ENCODE data around the gene LHX2. TPM values are rescaled to one million over a fixed set of nuclear protein-coding genes. Genes with fewer than 3 reads are reported as not detected.

LHX2 gene
- total and polyA plus RNA-seq, 2 of the 13 experiments (the other 11 are each of a cell fraction or from before 2014, with no cell fraction given), result not detected

GRCh38 chr9:124006448-124007361 is 4.9 kb upstream of the LHX2 start:
- TF ChIP-seq EZH2 (conservative IDR thresholded peaks at IDR 0.05; ENCODE audit: low read depth, low read length), result no peak
- TF ChIP-seq ZNF446 (CRISPR knock-in tag; IDR thresholded peaks at IDR 0.05), result no peak
- TF ChIP-seq ATAD3A (CRISPR knock-in tag; IDR thresholded peaks at IDR 0.05), result no peak
- no peak for TF ChIP-seq ZNF567 (CRISPR knock-in tag; IDR thresholded peaks at IDR 0.05; ENCODE audit: borderline replicate concordance)
- TF ChIP-seq ZNF749 (CRISPR knock-in tag; IDR thresholded peaks at IDR 0.05; ENCODE audit: borderline replicate concordance), result no peak
- no peak for TF ChIP-seq ZNF550 (CRISPR knock-in tag; IDR thresholded peaks at IDR 0.05; ENCODE audit: borderline replicate concordance)
- no peak for TF ChIP-seq TFDP1 (CRISPR knock-in tag; IDR thresholded peaks at IDR 0.05; ENCODE audit: borderline replicate concordance)
- TF ChIP-seq ZNF264 (CRISPR knock-in tag; IDR thresholded peaks at IDR 0.05), result no peak
- TF ChIP-seq NFYB (CRISPR knock-in tag; IDR thresholded peaks at IDR 0.05), result no peak
- TF ChIP-seq ZNF558 (CRISPR knock-in tag; IDR thresholded peaks at IDR 0.05; ENCODE audit: borderline replicate concordance), result no peak
- TF ChIP-seq LBX2 (CRISPR knock-in tag; IDR thresholded peaks at IDR 0.05; ENCODE audit: borderline replicate concordance), result no peak
- no peak for TF ChIP-seq STAT6 (CRISPR knock-in tag; IDR thresholded peaks at IDR 0.05; ENCODE audit: borderline replicate concordance)
- Histone ChIP-seq H2AFZ (ENCODE audit: low read length) (no peak overlapping the region), H3K4me2 (ENCODE audit: low read depth, low read length) (no peak overlapping the region), H3K4me1 (ENCODE audit: insufficient read depth, low read length) (peaks cover 19% of the 10 kb centered on the region), H3K79me2 (ENCODE audit: insufficient read depth, low read length) (no peaks in the 10 kb centered on the region), H3K27me3 (ENCODE audit: control insufficient read depth in 1 of 2, insufficient read depth in 2 of 2, low read length in 2 of 2) (peaks cover 12 to 92% of the 10 kb centered on the region in 2 experiments), H3K27ac (ENCODE audit: extremely low read length, insufficient read depth, low read length) (no peak overlapping the region), H3K36me3 (replicated peaks in 1 of 2; ENCODE audit: control insufficient read depth in 1 of 2, insufficient read depth in 2 of 2, low read length in 2 of 2) (no peaks in the 10 kb centered on the region), H3K9me3 (ENCODE audit: low read length) (no peaks in the 10 kb centered on the region), H3K4me3 (replicated peaks in 1 of 3; ENCODE audit: insufficient read depth in 1 of 3, low read depth in 2 of 3, low read length in 3 of 3) (no peak overlapping the region), H4K20me1 (ENCODE audit: insufficient read depth, low read length) (peaks cover 9% of the 10 kb centered on the region; the same call in 1 of the 2 replicates), H3K9ac (ENCODE audit: insufficient read depth, low read depth, low read length) (no peak overlapping the region)
- POLR2A ChIA-PET, result no interaction called here
- intact Hi-C loops (cut with micrococcal nuclease; ENCODE audit: unreplicated experiment) (no loop called here), in situ Hi-C loops (cut with HindIII; ENCODE audit: extremely low pct_ligation_motif_present, low pct_unique_long_range_greater_than_20kb) (no loop called here)
- WGBS (ENCODE audit: low lambda C conversion rate), result 21% methylated on average over 12 of the region's 13 CpGs
- ATAC-seq, result no peak
- BruUV-seq (replicated peaks), result no TSS peak
- no peak for DNase-seq (ENCODE audit: low spot score)
- FAIRE-seq, result no peak
- CTCF ChIA-PET (ENCODE audit: low intra/inter-chr PET ratio, low total read pairs), result no interaction called here

Data from HepG2 (cell line).